HEK293T (cell line): Measurements from ENCODE around the gene ECE2.

Experiments
- BHLHE40 ChIP-seq: fragments of 450-650 bp; IDR thresholded peaks from 2 replicates; pipeline ENCODE4 v1.6.1; 2016; ENCODE audit warnings: mild to moderate bottlenecking, moderate library complexity, borderline replicate concordance
- CTBP1 ChIP-seq: fragments of 450-650 bp; IDR thresholded peaks from 2 replicates; pipeline ENCODE4 v1.6.1; 2016; ENCODE audit warnings: borderline replicate concordance
- ELF4 ChIP-seq: fragments of 450-650 bp; IDR thresholded peaks from 2 replicates; pipeline ENCODE4 v1.6.1; 2017; ENCODE audit warnings: antibody characterized with exemption
- FOXA1 ChIP-seq: fragments of 450-650 bp; IDR thresholded peaks from 2 replicates; pipeline ENCODE4 v1.6.1; 2016; ENCODE audit warnings: mild to moderate bottlenecking
- FOXK2 ChIP-seq: fragments of 450-650 bp; IDR thresholded peaks from 2 replicates; pipeline ENCODE4 v1.6.1; 2016; ENCODE audit warnings: mild to moderate bottlenecking
- FOXM1 ChIP-seq: fragments of 450-650 bp; IDR thresholded peaks from 2 replicates; pipeline ENCODE4 v1.6.1; 2017; ENCODE audit warnings: mild to moderate bottlenecking, borderline replicate concordance
- L3MBTL2 ChIP-seq: fragments of 450-650 bp; conservative IDR thresholded peaks from 2 replicates; pipeline ENCODE4 v1.6.1; 2016; ENCODE audit warnings: mild to moderate bottlenecking
- LEF1 ChIP-seq: fragments of 450-650 bp; IDR thresholded peaks from 2 replicates; pipeline ENCODE4 v1.6.1; 2017; ENCODE audit warnings: mild to moderate bottlenecking, borderline replicate concordance
- NFRKB ChIP-seq: fragments of 450-650 bp; IDR thresholded peaks from 2 replicates; pipeline ENCODE4 v1.6.1; 2016; ENCODE audit warnings: mild to moderate bottlenecking, moderate library complexity
- PKNOX1 ChIP-seq: fragments of 450-650 bp; IDR thresholded peaks from 2 replicates; pipeline ENCODE4 v1.6.1; 2016
- SP1 ChIP-seq: fragments of 450-650 bp; IDR thresholded peaks from 2 replicates; pipeline ENCODE4 v1.6.1; 2017
- SUZ12 ChIP-seq: fragments of 450-650 bp; IDR thresholded peaks from 2 replicates; pipeline ENCODE4 v1.6.1; 2016; ENCODE audit warnings: mild to moderate bottlenecking
- TARDBP ChIP-seq: fragments of 450-650 bp; IDR thresholded peaks from 2 replicates; pipeline ENCODE4 v1.6.1; 2016

- TF ChIP-seq SP1 (no peak), FOXA1 (no peak), FOXM1 (no peak), SUZ12 (no peak), BHLHE40 (no peak), FOXK2 (no peak), CTBP1 (no peak), NFRKB (no peak), L3MBTL2 (no peak), PKNOX1 (no peak), LEF1 (no peak), TARDBP (no peak), ELF4 (no peak)
Measured at GRCh38 chr3:184259396-184259877, 16.4 kb upstream of the ECE2 start.
